SJCRH30 (cell line): ENCODE measurements around the gene IGSF9B. TPM values are rescaled to one million over a fixed set of nuclear protein-coding genes. Genes with fewer than 3 reads are reported as not detected.

ENCODE experiments used
- DNase-seq, 2 experiments: peaks; one replicate each; pipeline ENCODE4 v3.0.0-alpha.2; 2015 to 2020
- H3K27ac ChIP-seq: fragments of 250-450 bp; sonication (Bioruptor Pico); 2 replicates; pipeline ENCODE4 v1.5.1; 2020; ENCODE audit warnings: mild to moderate bottlenecking, moderate library complexity
- H3K27me3 ChIP-seq: fragments of 250-450 bp; sonication (Bioruptor Pico); 2 replicates; pipeline ENCODE4 v1.5.1; 2020; ENCODE audit warnings: mild to moderate bottlenecking, moderate library complexity
- H3K36me3 ChIP-seq: fragments of 250-450 bp; sonication (Bioruptor Pico); 2 replicates; pipeline ENCODE4 v1.5.1; 2020; ENCODE audit warnings: mild to moderate bottlenecking, moderate library complexity
- H3K4me1 ChIP-seq: fragments of 250-450 bp; sonication (Bioruptor Pico); 2 replicates; pipeline ENCODE4 v1.5.1; 2020; ENCODE audit warnings: mild to moderate bottlenecking, moderate library complexity
- H3K4me3 ChIP-seq: fragments of 250-450 bp; sonication (Bioruptor Pico); 2 replicates; pipeline ENCODE4 v1.5.1; 2020; ENCODE audit warnings: mild to moderate bottlenecking, moderate library complexity
- H3K9me3 ChIP-seq: fragments of 250-450 bp; sonication (Bioruptor Pico); replicated peaks from 2 replicates; pipeline ENCODE4 v1.5.1; 2020; ENCODE audit warnings: mild to moderate bottlenecking, moderate library complexity
- total RNA-seq: library from RNA; depleted of rRNA; stranded (reverse); fragments of >200 nt; shearing (Covaris generic); gene quantifications from 2 replicates; pipeline ENCODE4 v1.2.3, GENCODE V29; 2014

Gene IGSF9B
- total RNA-seq, 1 experiment from 2014 or later: not detected

DNA sequence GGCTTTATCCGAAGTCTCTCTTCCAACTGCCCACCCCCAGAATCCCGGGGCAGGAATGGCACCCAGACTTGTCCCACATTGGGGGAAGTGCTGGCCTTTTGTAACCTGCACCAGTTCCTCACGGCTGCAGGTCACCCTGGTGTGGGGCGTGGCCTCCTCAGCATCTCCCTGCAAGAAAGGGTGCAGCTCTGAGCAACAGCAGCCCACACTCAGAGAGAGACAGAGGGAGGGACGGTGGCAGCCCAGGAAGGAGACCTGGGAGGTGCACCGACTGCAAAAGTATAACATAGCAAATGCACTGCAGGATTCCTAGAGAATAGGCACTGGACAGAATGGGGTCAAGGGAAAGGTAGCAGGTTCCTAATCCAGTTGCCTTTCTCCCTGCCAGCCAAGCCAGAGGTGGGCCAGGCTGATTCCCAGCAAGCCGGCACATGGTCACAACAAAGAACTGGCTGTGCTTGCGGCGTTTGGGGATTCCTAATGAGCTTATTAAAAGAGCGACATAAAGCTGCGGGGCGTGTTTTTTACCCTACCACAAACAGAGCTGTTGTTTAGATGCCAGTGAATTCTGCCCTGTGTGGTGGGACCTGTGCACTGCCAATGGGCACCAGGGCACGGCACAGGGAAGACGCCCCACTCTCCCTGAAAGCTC, 18.2 kb upstream of the IGSF9B start:
- DNase-seq: no peak
- no peaks in the 10 kb centered on the region for H3K4me1 ChIP-seq

DNA sequence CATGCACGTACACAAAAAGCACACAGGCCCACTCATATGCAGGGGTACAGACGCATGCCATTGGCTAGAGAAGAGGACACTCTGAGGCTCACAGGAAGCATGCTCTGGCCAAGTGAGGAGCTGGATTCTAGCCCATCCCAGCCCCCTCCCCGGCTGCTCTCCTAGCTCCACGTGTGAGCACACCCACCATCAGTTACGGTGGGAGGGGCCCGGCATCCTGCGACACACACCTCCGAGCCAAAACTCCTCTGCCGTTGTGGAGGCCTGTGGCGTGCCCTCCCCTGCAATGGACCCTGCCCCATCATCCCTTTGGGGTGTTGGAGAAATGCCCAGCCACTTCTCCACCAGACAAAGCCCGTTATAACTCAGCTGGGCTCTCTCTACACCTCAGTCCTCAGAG, 15.1 kb upstream of the IGSF9B start:
- H3K27me3 ChIP-seq: peaks cover 22% of the 10 kb centered on the region
- H3K4me3 ChIP-seq: no peak overlapping the region

More for the DNA sequence above, 18.2 kb upstream of the IGSF9B start:
- Histone ChIP-seq H3K36me3 (no peaks in the 10 kb centered on the region), H3K9me3 (no peaks in the 10 kb centered on the region), H3K27me3 (peaks cover 29% of the 10 kb centered on the region), H3K4me3 (no peak overlapping the region), H3K27ac (no peak overlapping the region)

DNA sequence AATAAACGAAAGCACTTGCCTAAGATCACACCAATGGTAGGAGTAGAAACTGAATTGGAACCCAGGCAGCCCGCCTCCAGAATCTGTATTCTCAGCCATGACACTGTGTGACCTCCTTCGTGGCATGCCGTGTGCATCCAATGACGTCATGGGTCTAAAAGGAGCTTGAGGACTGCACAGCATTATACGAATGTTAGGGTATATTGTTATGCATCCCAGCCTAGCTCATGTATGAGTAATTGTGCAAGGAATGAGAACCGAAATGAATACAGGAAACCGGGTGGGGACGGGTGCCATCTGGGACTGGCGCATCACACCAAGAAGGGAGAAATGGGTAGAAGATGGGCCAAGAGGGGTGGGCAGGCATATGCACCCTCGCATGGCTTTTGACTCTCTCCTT, 12.3 kb upstream of the IGSF9B start:
- no peaks in the 10 kb centered on the region for H3K36me3 ChIP-seq
- H3K27ac ChIP-seq: no peak overlapping the region
- H3K27me3 ChIP-seq: peaks cover 20% of the 10 kb centered on the region; the same call in 1 of the 2 replicates
- no peaks in the 10 kb centered on the region for H3K9me3 ChIP-seq
- no peak overlapping the region for H3K4me3 ChIP-seq
- DNase-seq: no peak
- no peaks in the 10 kb centered on the region for H3K4me1 ChIP-seq

More for the DNA sequence above, 15.1 kb upstream of the IGSF9B start:
- no peaks in the 10 kb centered on the region for H3K4me1 ChIP-seq
- H3K27ac ChIP-seq: no peak overlapping the region
- no peaks in the 10 kb centered on the region for H3K36me3 ChIP-seq
- H3K9me3 ChIP-seq: no peaks in the 10 kb centered on the region
- DNase-seq: no peak

DNA sequence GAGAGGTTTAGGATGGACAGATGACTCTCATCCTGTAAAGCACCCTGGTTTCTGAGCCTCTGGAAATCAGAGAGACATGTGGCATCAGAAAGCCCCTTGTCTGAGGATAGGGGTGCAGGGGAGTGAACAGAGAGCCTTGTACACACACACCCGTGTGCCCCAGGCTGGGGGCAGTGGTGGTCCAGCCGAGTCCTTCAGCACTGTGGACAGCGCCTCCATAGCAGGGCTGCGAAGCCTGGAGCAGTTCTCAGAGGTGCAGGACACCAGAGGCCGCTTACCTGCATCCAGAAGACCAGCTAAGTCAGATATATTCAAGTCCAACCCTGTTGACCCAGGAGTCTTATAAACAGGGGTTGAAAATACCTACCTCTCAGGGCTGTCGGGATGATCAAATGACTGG, 11.5 kb upstream of the IGSF9B start:
- Histone ChIP-seq H3K9me3 (no peaks in the 10 kb centered on the region), H3K36me3 (no peaks in the 10 kb centered on the region), H3K27ac (no peak overlapping the region), H3K27me3 (peaks cover 16% of the 10 kb centered on the region; the same call in 1 of the 2 replicates), H3K4me3 (no peak overlapping the region), H3K4me1 (no peaks in the 10 kb centered on the region)
- peak in 1 of 2 experiments; percentile 22 for DNase-seq

DNA sequence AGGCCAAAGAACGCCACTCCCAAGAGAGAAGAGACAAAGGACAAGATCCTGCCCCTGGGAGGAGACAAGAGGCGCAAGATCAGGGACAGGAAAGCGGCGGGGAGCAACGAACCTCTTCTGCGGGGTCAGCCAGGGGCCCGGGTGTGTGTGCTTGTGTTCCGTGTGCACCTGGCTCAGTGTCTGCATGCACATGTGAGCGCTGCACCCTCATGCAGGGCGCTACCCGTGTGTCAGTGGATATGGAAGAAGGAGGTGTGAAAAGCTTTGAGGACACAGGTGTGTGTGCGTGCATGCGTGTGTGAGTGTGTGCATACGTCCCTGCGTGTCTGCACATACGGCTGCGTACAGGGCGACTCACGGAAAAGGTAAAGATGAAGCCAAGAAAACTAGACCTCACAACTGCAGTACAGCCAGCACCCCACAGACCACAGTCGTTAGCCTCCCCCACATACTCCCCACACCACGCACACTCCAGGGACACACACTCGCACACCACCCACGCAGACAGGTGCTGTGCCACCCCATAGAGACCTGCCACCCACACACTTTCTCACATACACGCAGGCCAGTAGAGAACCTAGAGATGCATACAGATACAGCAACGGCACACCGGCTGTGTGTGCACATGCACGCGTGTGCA, 11.0 kb upstream of the IGSF9B start:
- H3K36me3 ChIP-seq: no peaks in the 10 kb centered on the region
- H3K4me1 ChIP-seq: no peaks in the 10 kb centered on the region
- H3K4me3 ChIP-seq: no peak overlapping the region
- no peak overlapping the region for H3K27ac ChIP-seq
- no peak for DNase-seq
- H3K27me3 ChIP-seq: peaks cover 10% of the 10 kb centered on the region; the same call in 1 of the 2 replicates
- H3K9me3 ChIP-seq: no peaks in the 10 kb centered on the region

DNA sequence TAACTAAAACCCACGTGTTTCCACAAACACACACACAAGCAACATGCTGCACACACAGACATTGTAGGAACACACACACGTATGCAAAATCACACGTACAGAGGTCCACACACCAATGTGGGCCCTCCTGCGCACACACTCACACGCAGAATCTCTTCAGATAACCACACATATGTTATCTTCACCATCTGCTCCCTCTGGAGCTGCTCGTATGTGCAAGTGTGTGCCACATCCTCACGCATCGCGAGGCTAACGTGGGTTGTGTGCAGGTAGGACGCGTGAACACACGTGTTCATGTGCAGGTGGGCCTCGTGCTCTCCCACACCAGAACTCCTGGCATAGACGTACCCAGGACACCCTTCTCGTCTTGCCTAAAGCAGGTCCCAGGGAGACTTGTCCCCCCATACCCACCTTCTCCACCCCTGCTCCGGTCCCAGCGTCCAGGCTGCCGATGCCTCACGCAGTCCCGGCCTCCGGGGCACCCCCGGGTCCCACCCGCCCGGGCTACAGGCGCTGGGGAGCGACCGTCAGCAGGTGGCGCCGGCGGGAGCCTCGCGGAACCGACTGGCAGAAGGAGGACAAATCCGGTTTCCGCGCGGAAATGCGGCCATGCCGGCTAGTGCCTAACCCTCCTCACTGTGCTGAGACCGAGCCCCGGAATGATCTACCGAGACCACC, 10.3 kb upstream of the IGSF9B start:
- Histone ChIP-seq H3K27ac (no peak overlapping the region), H3K4me3 (no peak overlapping the region), H3K9me3 (no peaks in the 10 kb centered on the region), H3K36me3 (no peaks in the 10 kb centered on the region), H3K27me3 (peaks cover 4% of the 10 kb centered on the region; the same call in 1 of the 2 replicates), H3K4me1 (no peaks in the 10 kb centered on the region)
- DNase-seq: no peak

DNA sequence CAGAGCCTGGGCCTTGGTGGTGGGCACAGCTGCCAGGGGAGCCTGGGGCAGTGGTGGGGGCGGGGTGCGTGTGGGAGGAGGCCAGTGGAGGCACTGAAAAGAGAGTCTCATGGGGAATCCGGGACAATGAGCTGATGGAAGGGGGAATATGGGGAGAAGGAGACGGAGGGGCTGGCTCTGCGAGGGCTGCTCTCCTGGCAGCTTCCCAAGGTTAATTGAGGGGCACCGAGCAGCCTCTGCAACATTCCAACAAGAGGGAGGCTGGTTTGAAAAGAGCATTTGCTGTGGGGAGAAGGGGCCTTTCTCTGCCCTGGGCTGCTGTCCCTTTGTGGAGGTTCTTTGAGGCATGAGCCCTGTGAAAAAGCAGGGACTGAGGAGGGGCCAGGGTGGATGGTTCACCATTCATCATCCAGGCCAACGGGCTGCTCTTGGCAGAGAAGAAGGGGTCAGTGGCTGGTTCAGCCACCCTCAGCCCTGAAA, 9.4 kb upstream of the IGSF9B start:
- no peak for DNase-seq

DNA sequence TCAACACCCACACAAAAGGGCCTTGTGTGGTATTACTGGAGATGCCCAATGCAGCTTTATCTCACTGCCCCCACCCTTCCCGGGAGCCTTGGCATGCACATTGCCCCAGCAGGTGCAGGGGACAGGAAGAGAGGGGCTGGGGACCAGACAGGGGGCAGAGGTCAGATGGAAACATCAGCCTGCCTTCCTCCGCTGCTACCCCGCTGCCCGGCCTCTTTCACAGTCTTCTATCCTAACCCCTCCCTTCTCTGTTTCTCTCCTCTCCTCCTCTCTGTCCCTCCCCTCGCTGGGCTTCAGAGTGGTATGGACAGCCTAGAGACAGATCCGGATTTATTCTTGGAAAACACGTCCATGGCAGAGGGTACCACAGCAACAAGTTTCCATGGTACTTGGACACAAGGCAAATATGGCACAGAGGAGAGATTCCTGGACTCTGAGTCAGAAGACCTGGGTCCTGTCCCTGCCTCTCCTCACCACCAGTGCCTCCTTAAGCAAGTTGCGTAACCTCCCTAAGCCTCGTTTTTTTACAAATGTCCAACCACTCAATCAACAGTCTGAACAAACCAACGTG, 8.3 kb upstream of the IGSF9B start:
- no peaks in the 10 kb centered on the region for H3K9me3 ChIP-seq
- H3K27ac ChIP-seq: no peak overlapping the region
- no peak for DNase-seq
- no peak overlapping the region for H3K4me3 ChIP-seq
- 0 out of 2 replicates have a peak, but pooled peaks cover 2% of the 10 kb centered on the region for H3K27me3 ChIP-seq
- H3K36me3 ChIP-seq: no peaks in the 10 kb centered on the region
- H3K4me1 ChIP-seq: no peaks in the 10 kb centered on the region

More for the DNA sequence above, 9.4 kb upstream of the IGSF9B start:
- Histone ChIP-seq H3K4me3 (no peak overlapping the region), H3K36me3 (no peaks in the 10 kb centered on the region), H3K27ac (no peak overlapping the region), H3K9me3 (no peaks in the 10 kb centered on the region), H3K4me1 (no peaks in the 10 kb centered on the region), H3K27me3 (no peaks in the 10 kb centered on the region; the same call in 1 of the 2 replicates)

DNA sequence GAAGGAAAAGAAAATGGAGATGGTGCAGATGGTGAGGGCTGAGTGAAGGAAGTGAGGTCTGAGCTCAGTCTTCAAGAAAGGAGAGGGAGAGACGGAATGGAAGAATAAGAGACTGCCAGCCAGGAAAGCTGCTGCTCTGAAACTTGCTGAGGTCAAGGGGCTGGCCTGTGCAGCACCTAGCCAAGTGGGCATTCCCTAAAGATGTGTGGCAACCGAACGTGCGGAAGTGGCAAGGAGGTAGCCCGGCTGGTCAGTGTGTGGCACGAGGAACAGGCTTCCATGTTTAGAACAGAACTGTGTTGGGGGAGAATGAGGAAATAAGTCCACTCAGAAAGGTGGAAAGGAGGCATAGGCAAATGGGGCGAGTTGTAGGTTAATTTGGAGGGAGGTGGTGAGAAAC, 7.6 kb upstream of the IGSF9B start:
- H3K36me3 ChIP-seq: no peaks in the 10 kb centered on the region
- H3K4me1 ChIP-seq: no peaks in the 10 kb centered on the region
- H3K9me3 ChIP-seq: no peaks in the 10 kb centered on the region
- H3K27me3 ChIP-seq: 0 out of 2 replicates have a peak, but pooled peaks cover 5% of the 10 kb centered on the region
- no peak overlapping the region for H3K4me3 ChIP-seq
- DNase-seq: no peak
- H3K27ac ChIP-seq: no peak overlapping the region

DNA sequence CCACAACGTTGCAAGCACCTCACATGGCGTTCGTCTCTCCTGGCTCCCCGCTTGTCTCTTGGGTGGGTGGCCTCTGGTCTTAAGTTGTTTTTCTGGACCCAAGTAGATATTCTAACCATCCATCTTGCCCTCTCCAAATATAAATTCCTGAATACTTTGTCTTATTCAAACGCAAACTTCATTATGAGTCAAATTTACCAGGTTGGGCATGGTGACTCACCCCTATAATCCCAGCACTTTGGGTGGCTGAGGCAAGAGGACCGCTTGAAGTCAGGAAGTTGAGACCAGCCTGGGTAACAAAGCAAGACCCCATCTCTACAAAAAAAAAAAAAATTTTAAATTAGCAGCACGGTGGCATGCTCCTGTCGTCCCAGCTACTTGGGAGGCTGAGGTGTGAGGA, 5.1 kb upstream of the IGSF9B start:
- no peaks in the 10 kb centered on the region for H3K36me3 ChIP-seq
- DNase-seq: no peak
- no peak overlapping the region for H3K27ac ChIP-seq
- no peaks in the 10 kb centered on the region for H3K4me1 ChIP-seq
- H3K27me3 ChIP-seq: 0 out of 2 replicates have a peak, but pooled peaks cover 5% of the 10 kb centered on the region
- H3K9me3 ChIP-seq: no peaks in the 10 kb centered on the region
- no peak overlapping the region for H3K4me3 ChIP-seq

DNA sequence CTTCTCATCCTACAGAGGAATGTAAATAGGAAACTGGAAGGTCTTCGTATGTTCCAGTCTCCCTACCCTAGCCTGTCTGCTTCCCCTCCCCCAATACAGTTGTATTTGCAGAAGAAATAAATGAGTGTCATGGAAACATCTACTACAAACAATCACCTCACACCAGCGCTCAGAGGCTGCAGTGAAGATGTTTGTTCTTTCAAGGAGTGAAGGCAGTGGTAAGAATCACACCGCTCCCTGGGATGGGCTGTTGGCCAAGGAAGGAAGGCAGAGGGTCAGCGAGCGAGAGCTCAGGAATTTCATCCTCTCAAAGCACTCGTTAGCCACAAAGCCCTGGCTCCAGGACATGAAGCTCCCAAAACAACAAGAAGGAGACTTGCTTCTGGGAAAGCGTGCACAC, 1.1 kb upstream of the IGSF9B start:
- Histone ChIP-seq H3K27me3 (0 out of 2 replicates have a peak, but pooled peaks cover 5% of the 10 kb centered on the region), H3K36me3 (no peaks in the 10 kb centered on the region), H3K4me3 (no peak overlapping the region), H3K9me3 (no peaks in the 10 kb centered on the region), H3K27ac (no peak overlapping the region), H3K4me1 (no peaks in the 10 kb centered on the region)
- DNase-seq: no peak

DNA sequence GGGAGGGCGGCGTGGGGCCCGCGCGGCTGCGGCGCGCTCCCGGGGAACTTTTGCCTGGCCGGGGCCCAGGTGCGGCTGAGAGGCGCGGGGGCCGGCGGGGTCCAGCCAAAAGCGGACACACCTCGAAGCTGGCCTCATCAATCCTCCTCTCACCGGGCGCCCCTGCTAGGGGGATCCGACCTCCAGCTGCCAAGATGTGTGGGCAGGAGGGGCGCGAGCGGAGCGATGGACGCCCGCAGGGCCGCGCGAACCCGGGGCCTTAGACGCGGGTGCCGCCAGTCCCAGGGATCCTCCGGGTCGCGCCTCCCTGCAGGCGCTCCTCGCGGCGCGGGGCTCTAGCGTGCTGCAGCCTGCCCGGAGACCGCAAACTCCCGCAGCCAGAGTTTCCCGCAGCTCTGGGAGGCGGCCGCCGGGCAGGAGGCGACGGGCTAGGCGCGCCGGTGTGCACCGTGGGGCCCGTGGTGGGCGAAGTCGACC, 785 bp downstream of the IGSF9B start:
- Histone ChIP-seq H3K27ac (no peak overlapping the region), H3K9me3 (no peaks in the 10 kb centered on the region), H3K36me3 (no peaks in the 10 kb centered on the region), H3K4me1 (no peaks in the 10 kb centered on the region), H3K27me3 (peaks cover 14% of the 10 kb centered on the region), H3K4me3 (no peak overlapping the region)
- no peak for DNase-seq

DNA sequence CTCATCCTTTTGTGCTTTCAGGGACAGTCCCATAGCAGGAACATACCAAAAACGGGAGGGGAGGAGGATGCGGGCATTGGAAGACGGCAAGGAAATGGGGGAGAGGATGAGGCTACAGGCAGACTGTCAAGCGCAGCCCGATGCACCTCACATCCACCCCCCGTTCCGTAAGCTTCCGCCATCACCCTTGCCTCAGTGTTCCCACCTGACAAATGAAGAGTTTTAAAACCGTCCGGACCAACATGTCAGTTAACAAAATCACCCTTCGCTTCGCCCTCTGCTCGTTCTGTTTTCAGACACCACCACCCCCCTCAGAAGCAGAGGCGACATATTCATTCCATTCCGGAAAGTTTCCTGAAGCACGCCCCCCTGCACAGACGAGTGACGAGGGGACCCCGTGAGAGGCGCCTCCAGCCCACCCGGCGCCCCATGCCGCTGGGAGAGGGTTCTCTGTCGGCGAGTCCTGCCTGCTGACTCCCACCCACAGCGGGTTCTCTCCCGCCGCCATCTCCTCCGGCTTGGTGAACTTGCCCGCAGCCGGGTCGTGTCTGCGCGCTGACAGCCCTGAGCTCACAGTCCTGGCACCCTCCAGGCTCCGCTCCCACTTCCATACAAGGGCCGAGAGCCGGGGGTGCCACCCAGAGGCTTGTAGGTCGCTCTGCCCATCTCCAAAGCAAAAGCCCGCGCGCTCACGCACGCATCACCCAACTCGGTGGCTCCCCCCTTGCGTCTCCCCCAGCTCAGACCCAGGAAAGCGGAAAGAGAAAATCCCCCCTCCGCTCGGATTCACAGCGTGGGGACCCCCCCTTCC, 1.5 kb downstream of the IGSF9B start:
- no peak for DNase-seq
- H3K27me3 ChIP-seq: peaks cover 18% of the 10 kb centered on the region

DNA sequence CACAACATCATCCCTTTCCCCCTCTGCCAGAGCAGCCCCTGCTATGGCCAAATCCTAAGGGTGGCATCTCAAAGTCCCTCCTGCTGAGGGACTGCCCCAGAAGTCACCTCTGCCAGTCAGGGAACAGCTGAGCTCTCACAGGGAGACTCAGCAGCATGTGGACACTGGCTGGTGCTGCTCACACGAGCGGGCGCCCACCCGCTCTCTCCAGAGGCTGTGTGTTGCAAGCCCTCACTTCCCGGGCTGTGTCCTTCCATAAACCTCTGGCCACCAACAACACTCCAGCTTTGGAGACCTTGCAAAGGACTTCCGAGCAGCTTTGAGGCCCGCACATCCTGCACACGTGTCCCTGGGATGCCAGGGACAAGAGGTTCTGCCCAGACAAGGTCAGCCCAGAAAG, 2.8 kb downstream of the IGSF9B start:
- Histone ChIP-seq H3K36me3 (no peaks in the 10 kb centered on the region), H3K9me3 (no peaks in the 10 kb centered on the region), H3K27me3 (peaks cover 15% of the 10 kb centered on the region), H3K27ac (no peak overlapping the region), H3K4me1 (no peaks in the 10 kb centered on the region), H3K4me3 (no peak overlapping the region)
- DNase-seq: no peak

More for the DNA sequence above, 1.5 kb downstream of the IGSF9B start:
- Histone ChIP-seq H3K4me1 (no peaks in the 10 kb centered on the region), H3K9me3 (no peaks in the 10 kb centered on the region), H3K36me3 (no peaks in the 10 kb centered on the region), H3K27ac (no peak overlapping the region), H3K4me3 (no peak overlapping the region)
